Activated CD4-positive, alpha-beta T cell treated with anti-CD3 and anti-CD28 coated beads for 1 hour (primary cell): ENCODE data around the gene NPM3.

Experiments
- DNase-seq: peaks from one replicate; pipeline ENCODE4 v3.0.0-alpha.2; 2020

The NPM3 gene

GRCh38 chr10:101773923-101774588 is 9.2 kb downstream of the NPM3 start:
- no peak for DNase-seq

DNA sequence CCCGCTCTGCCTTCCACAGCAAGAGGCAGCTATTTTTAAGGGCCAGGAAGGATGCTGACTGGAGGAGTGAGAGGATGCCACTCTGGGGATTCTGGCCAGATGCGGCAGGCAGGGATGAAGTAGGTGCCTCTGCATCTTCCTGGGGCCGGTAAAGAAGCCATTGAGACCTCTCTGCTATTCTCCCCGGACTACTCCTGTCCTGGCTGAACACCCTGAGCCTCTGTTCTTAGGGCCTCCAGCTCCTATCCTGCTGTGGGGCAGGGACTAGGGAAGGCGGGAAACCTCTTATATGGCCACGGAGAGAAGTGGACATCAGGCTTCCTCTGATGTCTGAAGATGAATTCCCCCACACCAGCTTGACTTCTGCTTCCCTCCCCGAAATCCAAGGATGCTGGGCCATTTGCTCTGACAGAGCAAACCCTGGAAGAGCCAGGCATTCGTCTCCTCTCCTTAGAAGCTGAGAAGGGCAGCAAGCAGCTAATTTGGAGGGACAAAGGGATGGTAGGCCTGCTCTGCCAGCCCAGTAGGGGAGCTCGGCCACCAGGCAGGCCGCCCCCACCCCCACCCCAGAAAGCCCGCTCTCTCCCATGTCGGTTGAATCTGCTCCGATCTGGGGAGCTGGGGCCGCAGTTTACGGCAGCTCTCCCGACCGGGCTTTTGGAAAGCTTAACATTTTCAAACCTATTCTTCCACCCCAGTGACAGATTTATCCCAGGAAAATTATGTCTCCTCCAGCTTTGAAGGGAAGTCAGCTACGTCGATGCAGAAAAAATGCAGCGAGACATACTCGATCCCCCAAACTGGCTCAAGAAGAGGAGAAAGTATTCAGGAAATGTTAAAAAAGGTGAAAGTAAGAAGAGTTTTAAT is 10.1 kb downstream of the NPM3 start:
- no peak for DNase-seq

GRCh38 chr10:101772017-101772894 is 11.0 kb downstream of the NPM3 start:
- no peak for DNase-seq

DNA sequence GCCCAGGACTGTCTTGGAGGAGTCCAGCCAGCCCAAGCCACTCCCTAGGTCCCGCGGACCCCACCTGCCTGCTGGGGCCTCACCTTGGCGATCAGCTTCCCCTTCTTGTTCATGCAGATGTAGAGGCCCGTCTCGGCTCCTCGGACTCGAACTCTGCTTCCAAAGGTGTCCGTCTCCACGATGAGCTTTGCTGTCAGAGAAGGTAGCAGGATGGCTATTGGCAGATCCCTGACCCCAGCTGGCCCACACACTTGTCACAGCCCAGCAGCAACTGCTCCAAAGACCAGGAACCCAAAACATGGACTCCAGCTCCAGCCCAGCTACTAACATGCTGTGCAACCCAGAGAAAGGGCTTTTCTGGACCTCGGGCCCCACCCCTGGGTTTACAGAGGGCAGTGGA is 11.9 kb downstream of the NPM3 start:
- no peak for DNase-seq

DNA sequence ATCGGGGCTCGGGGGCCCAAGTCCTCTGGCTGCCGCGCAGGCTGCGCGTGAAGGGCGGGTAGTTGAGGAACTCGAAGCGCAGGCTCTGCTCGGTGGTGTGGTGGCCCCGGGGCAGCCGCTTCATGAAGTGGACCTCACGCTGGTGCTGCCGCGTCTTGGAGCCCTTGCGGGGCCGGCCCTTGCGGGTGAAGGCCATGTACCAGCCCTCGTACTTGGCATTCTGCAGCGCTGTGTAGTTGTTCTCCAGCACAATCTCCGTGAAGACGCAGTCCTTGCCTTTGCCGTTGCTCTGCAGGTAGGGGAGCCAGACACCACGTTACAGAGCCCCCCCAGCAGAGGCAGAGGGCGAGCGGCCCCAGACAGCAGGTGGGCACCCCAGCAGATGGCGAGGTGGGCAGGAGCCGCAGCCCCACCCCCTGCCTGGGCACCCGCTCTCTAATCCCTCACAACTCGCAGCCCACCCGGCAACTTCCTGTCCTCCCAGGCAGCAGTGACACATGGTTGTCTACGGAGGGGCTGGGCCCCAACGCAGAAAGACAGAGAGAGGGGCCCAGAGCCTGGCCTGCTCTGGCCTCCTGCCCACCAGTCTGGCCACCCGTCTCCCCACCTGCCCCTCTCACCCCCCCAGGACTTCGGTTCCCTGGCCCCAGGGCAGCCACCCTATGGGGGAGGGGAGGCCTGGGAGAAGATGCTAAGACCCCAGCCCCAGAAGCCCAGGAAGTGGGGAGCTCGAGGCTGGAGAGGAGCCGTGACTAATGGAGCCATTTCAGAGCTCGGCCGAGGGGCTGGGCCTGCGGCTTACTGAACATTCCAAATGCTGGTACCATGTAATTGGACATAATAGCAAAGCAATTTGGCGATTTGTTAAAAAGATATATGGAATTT is 12.7 kb downstream of the NPM3 start:
- no peak for DNase-seq

DNA sequence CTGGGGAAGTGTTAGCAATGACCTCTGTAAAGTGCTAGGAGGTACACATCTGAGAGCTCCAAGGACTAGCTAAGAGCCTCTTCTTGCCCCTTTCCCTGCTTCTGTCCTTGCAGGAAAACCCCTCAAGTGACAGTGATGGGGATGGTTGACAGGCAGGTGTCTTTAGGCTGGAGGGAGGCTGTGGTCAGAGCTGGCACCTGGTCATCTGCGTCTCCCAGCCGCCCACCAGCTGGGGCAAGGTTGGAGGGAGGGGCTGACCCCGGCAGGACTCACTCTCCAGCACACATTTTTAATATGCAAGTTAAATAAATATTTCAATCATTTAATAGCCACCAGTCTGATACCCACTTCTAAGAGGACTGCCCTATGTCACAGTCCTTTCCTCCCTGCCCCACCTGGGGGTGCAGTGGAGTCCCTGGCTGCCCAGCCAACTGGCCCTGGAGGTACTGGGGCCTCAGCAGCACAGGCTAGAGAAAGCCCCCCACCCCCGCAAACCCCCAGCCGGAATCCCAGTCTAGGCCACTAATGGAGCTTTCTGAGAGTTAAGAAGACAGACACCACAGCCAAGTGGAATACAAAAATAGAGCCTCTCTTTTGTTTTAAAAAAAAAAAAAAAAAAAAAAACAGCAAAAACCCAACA is 13.6 kb downstream of the NPM3 start:
- no peak for DNase-seq

DNA sequence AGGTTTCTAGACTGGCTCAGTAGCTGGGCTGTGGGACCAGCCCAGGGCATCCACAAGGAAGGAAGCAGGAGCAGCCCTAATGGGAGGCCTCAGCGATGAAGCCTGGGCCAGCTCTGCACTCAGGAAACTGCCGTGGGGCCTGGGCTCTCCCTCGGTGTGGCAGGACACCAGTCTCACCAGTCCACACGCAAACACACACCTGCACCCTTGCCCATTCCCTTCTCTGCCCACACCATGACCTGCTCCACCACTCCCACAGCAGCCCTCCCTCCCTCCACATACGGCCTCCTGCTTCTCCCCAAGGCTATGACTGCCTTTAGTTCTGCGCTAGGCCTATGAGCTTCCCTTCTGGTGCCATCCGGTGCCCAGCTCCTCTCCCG is 14.5 kb downstream of the NPM3 start:
- DNase-seq, result no peak

DNA sequence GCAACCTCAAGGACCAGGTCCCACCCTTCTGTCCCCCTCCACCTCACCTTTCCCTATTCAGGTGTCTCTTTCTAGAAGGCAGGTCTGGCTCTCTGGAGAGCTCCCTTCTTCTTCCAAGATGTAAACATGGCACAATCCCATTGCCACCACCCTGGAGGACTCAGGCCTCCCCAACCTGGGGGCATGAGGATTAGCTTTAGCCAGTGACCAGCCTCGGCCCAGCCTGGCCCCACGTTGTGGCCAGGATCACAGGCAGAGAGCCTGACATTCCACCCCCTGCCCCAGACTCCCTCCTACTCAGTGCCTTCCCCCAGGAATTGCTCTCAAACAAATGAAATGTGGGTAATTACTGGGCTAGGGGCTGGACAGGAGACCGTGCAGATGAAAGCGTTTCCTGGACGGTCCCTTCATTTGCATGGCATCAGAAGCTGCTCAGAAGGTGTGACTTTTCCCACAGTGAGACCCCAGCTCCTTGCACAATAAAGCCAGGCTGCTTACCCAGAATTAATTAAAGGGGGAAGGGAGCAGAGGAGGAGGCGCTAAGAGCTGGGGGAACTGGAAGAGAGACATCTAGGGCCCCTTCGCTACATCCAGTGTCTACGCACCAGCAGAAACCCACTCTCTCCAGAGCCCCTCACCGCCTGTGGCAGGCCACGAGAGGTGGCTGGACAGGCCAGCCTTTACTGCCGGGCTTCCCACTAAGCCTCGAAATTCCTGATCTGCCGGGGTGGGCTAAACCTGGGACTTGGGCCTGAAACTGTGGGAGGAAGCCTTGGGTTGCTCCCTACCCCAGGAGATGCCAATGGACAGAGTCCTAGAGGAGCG is 15.1 kb downstream of the NPM3 start:
- no peak for DNase-seq

GRCh38 chr10:101767600-101767945 is 15.7 kb downstream of the NPM3 start:
- no peak for DNase-seq

DNA sequence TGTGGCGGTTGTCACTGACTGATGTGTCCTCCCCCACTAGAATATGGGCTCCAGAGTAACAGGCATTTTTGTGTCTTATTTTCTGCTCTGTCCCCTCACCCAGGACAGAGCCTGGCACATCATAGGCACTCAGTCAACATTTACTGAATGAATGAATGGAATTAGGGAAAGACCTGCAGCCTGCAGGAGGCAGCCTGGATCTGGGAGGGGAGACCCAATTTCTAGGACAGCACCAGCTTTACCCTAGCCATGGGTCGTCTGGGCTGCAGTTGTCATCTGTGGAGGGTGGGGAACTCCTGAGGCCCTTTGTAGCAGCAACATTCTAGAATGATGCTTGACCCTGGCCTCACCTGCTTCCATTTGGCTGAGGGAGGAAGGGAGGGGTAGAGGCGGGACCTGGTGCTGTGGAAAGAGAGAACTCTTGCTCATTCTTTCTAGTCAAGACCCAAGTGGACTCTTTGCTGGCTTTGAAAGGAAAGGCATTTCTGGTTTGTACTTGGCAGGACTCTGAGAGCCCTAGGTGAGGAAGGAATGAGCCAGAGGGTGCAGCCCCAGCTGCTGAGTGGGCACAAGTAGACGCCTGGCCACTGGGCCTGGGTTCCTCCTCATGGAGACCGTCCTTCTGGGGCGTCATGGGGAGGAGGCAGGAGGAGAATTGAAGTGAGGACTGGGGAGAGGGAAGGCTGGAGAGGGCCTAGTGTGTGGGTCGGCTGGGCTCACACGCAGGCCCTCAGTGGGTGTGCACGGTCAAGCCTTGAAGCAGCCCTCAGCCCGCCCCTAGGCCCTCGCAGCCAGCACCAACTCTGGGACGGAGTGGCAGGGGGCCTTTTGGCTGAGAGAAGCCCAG is 16.3 kb downstream of the NPM3 start:
- no peak for DNase-seq

DNA sequence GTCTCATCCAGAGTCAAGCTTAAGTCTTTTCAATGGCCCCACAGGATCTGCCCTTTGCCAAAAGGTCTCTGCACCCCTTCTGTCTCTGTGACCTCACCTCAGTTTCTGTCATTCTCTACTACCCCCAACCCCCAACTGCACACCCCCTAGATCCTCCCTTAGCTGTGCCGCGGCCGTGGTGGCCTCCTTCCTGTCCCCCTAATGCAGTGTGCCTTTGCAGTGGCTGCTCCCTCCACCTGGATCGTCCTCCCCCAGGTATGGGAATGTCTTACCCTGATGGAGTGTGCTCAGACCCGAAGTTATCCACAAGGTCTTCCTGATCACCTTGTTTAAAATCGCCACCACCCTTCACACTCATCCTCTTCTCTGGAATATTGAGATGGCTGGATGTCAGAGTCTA is 16.9 kb downstream of the NPM3 start:
- DNase-seq, result no peak

GRCh38 chr10:101763141-101763846 is 20.0 kb downstream of the NPM3 start:
- no peak for DNase-seq

DNA sequence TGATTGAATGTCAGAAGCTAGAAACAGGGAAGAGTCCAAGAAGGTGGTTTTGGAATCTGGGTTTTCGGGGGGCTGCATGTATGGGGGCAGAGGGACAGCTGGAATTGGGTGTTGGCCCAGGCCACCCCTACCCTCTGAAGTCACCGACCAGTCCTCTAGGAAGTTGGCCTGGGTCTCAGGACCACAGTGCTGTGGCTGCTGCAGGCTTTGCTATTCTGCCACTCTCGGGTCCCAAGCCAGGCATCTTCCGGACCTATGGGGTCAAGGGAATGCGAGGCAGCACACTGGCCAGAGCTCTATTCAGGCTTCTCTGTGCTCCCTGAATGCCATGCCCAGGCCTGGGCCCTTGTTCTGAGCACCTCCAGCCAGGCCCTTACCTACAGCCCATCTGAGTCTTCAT is 20.5 kb downstream of the NPM3 start:
- no peak for DNase-seq

DNA sequence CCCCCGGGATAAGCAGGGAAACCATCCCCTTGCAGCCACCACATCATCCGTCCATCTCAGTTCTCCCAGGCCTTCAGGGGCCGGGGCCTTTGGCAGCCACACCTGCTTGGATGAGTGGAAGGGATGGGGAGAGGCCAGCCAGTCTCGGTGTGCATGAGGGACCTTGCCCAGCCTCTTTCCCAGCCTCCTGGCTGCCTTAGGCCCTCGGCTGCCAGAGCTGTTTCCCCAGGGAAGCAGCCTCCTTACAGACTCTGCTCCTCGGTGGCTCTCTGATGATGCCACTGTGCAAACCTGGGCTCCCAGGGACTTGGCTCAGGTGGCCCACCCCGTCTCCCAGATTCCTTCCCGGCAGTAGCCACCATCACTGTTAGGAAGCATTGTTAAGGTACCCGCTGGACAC is 22.0 kb downstream of the NPM3 start:
- DNase-seq, result no peak

DNA sequence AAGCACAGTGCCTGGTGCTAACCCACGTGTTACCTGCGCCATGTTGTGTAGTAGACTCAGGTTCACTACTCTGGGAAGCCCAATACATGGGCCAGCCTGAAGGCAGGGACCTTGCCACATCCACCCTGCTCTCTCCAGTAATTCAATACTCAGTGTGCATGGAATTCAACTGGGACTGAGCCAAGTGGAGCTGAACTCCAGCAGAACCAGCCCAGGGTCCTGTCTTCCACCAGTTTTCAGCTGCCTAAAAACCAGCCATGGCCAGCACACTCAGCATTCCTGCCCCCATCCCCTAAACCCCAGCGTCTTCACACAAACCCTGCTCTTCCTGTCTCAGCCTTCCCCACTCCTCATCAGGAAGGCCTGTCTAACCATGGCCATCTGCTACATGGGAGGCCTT is 22.7 kb downstream of the NPM3 start:
- no peak for DNase-seq

GRCh38 chr10:101759309-101760247 is 23.7 kb downstream of the NPM3 start:
- no peak for DNase-seq

DNA sequence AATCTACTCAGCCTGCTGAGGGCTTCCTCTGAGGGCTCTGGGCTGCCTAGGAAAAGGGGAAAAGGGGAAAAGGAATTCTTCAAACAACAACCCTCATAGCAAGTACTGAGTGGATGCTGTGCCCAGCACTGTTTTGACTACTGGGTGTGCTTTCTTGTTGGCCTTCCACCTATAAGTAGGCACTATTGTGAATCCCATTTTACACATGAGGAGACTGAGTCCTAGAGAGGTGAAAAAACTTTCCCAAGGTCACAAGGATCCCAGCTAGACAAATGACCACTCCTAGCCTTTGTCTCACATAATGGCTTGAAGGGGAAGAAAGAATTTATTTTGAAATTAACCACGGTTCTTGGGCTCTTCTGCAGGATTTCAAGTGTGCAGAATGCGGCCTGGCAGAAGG is 24.4 kb downstream of the NPM3 start:
- no peak for DNase-seq

- DNase-seq, result no peak
These were observed 31.0 kb downstream of the NPM3 start for GRCh38 chr10:101752241-101752640.
